Neutrophil (primary cell): ENCODE results near the gene SUCO.

Experiments used
- H3K27ac ChIP-seq: fragments of 200-600 bp; sonication (generic); 2 replicates; pipeline ENCODE4 v1.5.1; 2016; ENCODE audit warnings: mild to moderate bottlenecking, moderate library complexity
- H3K27me3 ChIP-seq: fragments of 200-600 bp; sonication (generic); 2 replicates; pipeline ENCODE4 v1.6.0; 2016; ENCODE audit warnings: mild to moderate bottlenecking
- H3K36me3 ChIP-seq: fragments of 200-600 bp; sonication (generic); 2 replicates; pipeline ENCODE4 v1.5.1; 2017
- H3K4me1 ChIP-seq, 2 experiments: fragments of 200-600 bp in 1 of 2; sonication (generic) in 1 of 2; 1 replicate in 1 of 2; 2 replicates in 1 of 2; pipeline versions ENCODE4 v1.5.1 to v1.6.1; 2013 to 2016; ENCODE audit warnings: low read depth in 1 of 2, low read length in 1 of 2, mild to moderate bottlenecking in 1 of 2, moderate library complexity in 1 of 2; ENCODE audit not compliant: control insufficient read depth in 1 of 2, insufficient read depth in 1 of 2
- H3K4me3 ChIP-seq, 2 experiments: fragments of 200-600 bp in 1 of 2; sonication (generic) in 1 of 2; 1 replicate in 1 of 2; 2 replicates in 1 of 2; pipeline ENCODE4 v1.5.1; 2013 to 2016; ENCODE audit warnings: low read depth in 1 of 2, low read length in 1 of 2, mild to moderate bottlenecking in 1 of 2, moderate library complexity in 1 of 2
- H3K9me3 ChIP-seq: fragments of 200-600 bp; sonication (generic); 2 replicates; pipeline ENCODE4 v1.5.1; 2016
- CTCF ChIP-seq: fragments of 200-600 bp; sonication (generic); IDR thresholded peaks from 2 replicates; pipeline ENCODE4 v1.5.1; 2016; ENCODE audit warnings: antibody characterized with exemption

Gene SUCO

DNA sequence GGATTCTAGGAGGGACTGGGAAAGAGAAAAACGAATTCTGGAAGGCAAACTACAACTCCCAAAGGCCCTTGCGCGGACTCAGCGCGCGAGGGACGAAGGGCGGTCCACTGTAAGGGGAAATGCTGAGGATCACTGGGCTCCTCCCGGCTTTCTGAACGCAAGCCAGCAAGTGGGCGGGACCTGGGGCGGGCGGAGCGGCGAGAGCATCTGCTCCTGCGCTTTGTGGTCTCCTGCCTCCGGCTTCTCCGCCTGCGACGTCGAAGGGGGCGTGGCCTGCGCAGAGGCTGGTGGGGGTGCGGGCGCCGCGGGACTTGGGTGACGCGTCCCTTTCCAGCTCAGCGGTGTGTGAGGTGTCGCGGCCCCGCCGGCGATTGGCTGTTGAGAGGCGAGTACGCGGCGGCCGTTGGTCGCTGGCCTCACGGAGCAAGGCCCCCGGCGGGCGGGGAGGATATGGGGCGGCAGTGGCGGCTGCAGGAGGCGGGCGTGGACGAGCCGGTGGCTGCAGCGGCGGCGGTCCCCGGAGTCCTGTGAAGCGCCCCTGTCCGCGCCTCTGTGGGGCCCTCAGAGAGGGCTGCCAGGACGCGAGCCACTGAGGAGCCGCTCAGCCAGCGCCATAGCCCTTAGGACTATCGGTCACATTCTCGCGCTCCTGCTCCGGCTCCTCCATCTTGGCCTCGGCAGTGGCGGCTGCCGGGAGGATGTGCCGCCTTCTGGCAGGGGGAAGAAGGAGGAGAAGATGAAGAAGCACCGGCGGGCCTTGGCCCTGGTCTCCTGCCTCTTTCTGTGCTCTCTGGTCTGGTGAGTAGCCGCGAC is at the start of gene SUCO:
Gene SUCO, plus strand, starts transcription at position 451 of the 813 bp plus-strand sequence. Its CDS starts 286 bp downstream, at position 737.
- Histone ChIP-seq H3K36me3 (no peaks in the 10 kb centered on the region), H3K27ac (peak within 1 kb of the TSS; percentile 94), H3K4me1 (peaks cover 51 to 53% of the 10 kb centered on the region in 2 experiments), H3K27me3 (no peaks in the 10 kb centered on the region), H3K4me3 (peak within 1 kb of the TSS; percentile 75 to 90), H3K9me3 (no peaks in the 10 kb centered on the region)
- peak; percentile 59 for TF ChIP-seq CTCF

GRCh38 chr1:172483448-172483847 is 49.5 kb upstream of the SUCO start:
- Histone ChIP-seq H3K36me3 (no peaks in the 10 kb centered on the region), H3K27ac (no peak overlapping the region), H3K4me3 (no peak overlapping the region), H3K4me1 (peaks cover 5 to 21% of the 10 kb centered on the region in 2 experiments), H3K27me3 (no peaks in the 10 kb centered on the region), H3K9me3 (no peaks in the 10 kb centered on the region)
- TF ChIP-seq CTCF = no peak

DNA sequence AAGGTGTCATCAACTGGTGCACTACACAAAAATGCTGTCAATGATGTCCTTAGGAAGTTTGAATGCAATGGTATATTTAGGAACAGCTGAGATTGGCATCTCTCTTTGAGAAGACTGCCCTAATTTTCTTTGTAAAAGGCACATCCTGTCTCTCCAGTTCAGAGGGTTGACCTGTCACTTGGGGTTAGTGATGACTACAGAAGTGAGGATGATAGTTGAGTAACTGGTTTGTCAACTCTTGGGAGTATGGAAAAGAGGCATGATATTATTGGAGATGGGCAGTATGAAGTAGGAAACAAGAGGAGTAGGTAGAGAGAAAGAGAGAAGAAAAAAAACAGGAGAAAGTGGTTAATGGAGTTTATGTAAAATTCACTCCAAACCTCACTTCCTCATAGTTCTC is 48.7 kb upstream of the SUCO start:
- no peaks in the 10 kb centered on the region for H3K9me3 ChIP-seq
- no peak overlapping the region for H3K4me3 ChIP-seq
- H3K4me1 ChIP-seq = peaks cover 6 to 21% of the 10 kb centered on the region in 2 experiments
- no peaks in the 10 kb centered on the region for H3K27me3 ChIP-seq
- H3K36me3 ChIP-seq = no peaks in the 10 kb centered on the region
- no peak for TF ChIP-seq CTCF
- peak overlapping the region; percentile 34 for H3K27ac ChIP-seq

DNA sequence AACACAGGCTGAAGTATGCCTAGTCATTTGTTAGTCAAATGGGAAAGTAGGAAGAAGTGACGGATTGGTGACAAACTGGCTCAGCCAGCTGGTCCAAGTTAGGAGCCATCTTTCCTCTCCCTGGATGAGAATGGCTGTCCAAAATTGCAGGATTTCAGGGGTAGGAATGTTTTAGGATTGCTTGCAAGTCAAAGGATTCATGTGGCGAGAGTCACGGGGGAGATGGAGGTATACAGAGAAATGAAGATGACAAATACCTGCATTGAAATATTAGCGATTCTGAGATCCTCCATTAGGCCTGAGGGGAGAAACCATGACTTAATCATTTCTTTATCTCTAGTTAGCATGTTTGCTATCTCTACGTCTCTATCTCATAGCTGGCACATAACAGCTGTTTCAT is 47.3 kb upstream of the SUCO start:
- TF ChIP-seq CTCF = no peak
- Histone ChIP-seq H3K4me1 (peaks cover 7 to 29% of the 10 kb centered on the region in 2 experiments), H3K9me3 (no peaks in the 10 kb centered on the region), H3K36me3 (no peaks in the 10 kb centered on the region), H3K27me3 (no peaks in the 10 kb centered on the region), H3K27ac (no peak overlapping the region), H3K4me3 (no peak overlapping the region)

DNA sequence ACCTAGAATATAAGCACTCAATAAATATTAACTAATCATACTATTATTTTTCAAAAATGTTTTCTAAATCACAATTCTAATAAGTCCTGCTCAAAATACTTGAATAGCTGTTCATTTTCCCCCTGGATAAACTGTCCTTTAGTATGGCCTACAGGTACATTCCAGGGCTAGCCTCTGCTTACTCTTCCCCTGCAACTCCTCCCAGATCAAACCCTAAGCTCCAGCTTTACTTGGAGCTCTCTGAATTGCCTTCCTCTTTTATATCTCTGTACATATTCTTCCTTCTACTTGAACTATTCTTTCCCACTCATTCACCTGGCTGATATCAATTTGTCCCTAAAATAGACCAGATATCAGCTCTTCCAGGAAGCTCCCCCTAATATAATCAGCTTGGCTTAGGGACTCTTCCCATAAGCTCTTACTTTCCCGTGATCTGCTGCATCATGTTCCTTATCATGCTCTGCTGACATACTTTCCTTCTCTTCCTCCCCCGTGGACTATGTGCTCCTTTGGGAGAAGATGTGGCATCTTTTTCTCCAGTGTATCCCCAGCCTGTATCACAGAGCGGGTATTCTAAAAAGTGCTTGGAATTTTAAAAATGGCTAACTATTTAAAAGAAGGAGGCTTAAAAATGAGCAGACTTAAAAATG is 46.0 kb upstream of the SUCO start:
- Histone ChIP-seq H3K4me3 (no peak overlapping the region), H3K27me3 (no peaks in the 10 kb centered on the region), H3K9me3 (no peaks in the 10 kb centered on the region), H3K27ac (no peak overlapping the region), H3K4me1 (peaks cover 7 to 30% of the 10 kb centered on the region in 2 experiments), H3K36me3 (no peaks in the 10 kb centered on the region)
- TF ChIP-seq CTCF = no peak
